GM23338 (cell line): ENCODE data around the gene PYURF. TPM values are rescaled to one million over a fixed set of nuclear protein-coding genes. Genes with fewer than 3 reads are reported as not detected.
"Not testable (repeated sequence)": the region's sequence is repeated elsewhere in the genome, so short reads cannot be mapped to it uniquely, and the experiment has no call there.

ENCODE experiments used
- ATAC-seq: fragments of 200-7000 bp; cut with Tn5 transposase; 3 replicates; pipeline ENCODE4 v1.9.1; 2020
- DNase-seq: peaks from one replicate; pipeline ENCODE4 v3.0.0-alpha.2; 2015; ENCODE audit warnings: low spot score
- H2AFZ ChIP-seq: fragments of 200-600 bp; sonication (generic); 2 replicates; pipeline ENCODE4 v1.8.0; 2016; ENCODE audit warnings: antibody characterized with exemption, mild to moderate bottlenecking, moderate library complexity
- H3F3A ChIP-seq: fragments of 200-600 bp; sonication (generic); replicated peaks from 2 replicates; pipeline ENCODE4 v1.8.0; 2017; ENCODE audit warnings: antibody characterized with exemption, mixed run types, low read depth
- H3K27ac ChIP-seq: fragments of 200-600 bp; sonication (generic); 2 replicates; pipeline ENCODE4 v1.6.1; 2016; ENCODE audit warnings: low read depth
- H3K27me3 ChIP-seq: fragments of 200-600 bp; sonication (generic); 2 replicates; pipeline ENCODE4 v1.8.0; 2016; ENCODE audit warnings: mild to moderate bottlenecking, mixed run types, moderate library complexity; ENCODE audit not compliant: insufficient read depth
- H3K36me3 ChIP-seq: fragments of 200-600 bp; sonication (generic); 2 replicates; pipeline ENCODE4 v1.8.0; 2016; ENCODE audit warnings: mild to moderate bottlenecking; ENCODE audit not compliant: insufficient read depth
- H3K4me1 ChIP-seq: fragments of 200-600 bp; sonication (generic); 2 replicates; pipeline ENCODE4 v1.8.0; 2016; ENCODE audit warnings: mild to moderate bottlenecking, moderate library complexity; ENCODE audit not compliant: insufficient read depth
- H3K4me2 ChIP-seq: fragments of 200-600 bp; sonication (generic); 2 replicates; pipeline ENCODE4 v1.7.1; 2017; ENCODE audit warnings: mixed run types
- H3K4me3 ChIP-seq: fragments of 200-600 bp; sonication (generic); 2 replicates; pipeline ENCODE4 v1.6.1; 2016; ENCODE audit warnings: mixed run types
- H3K79me2 ChIP-seq: fragments of 200-600 bp; sonication (generic); replicated peaks from 2 replicates; pipeline ENCODE4 v1.8.0; 2017; ENCODE audit warnings: mild to moderate bottlenecking; ENCODE audit not compliant: insufficient read depth
- H3K9me2 ChIP-seq: fragments of 200-600 bp; sonication (generic); 2 replicates; pipeline ENCODE4 v1.8.0; 2017; ENCODE audit not compliant: insufficient read depth
- H4K20me1 ChIP-seq: fragments of 200-600 bp; sonication (generic); replicated peaks from 2 replicates; pipeline ENCODE4 v1.8.0; 2017; ENCODE audit warnings: mild to moderate bottlenecking; ENCODE audit not compliant: insufficient read depth
- H3K27ac Mint-ChIP-seq: 2 replicates; pipeline ENCODE4 v1.8.0; 2020; ENCODE audit warnings: inconsistent platforms, mild to moderate bottlenecking, moderate library complexity, mixed read lengths
- H3K27me3 Mint-ChIP-seq: 3 replicates; pipeline ENCODE4 v1.8.0; 2022; ENCODE audit warnings: low read depth, mild to moderate bottlenecking, moderate library complexity, mixed read lengths, inconsistent platforms; ENCODE audit not compliant: insufficient read depth, poor library complexity
- H3K36me3 Mint-ChIP-seq: 3 replicates; pipeline ENCODE4 v1.8.0; 2021; ENCODE audit warnings: low read depth, mild to moderate bottlenecking, inconsistent platforms, moderate library complexity, mixed read lengths
- H3K4me1 Mint-ChIP-seq: 3 replicates; pipeline ENCODE4 v1.8.0; 2020; ENCODE audit warnings: mild to moderate bottlenecking, inconsistent platforms, mixed read lengths
- H3K4me3 Mint-ChIP-seq: 3 replicates; pipeline ENCODE4 v1.8.0; 2021; ENCODE audit warnings: moderate library complexity, mild to moderate bottlenecking, inconsistent platforms, mixed read lengths
- H3K9me3 Mint-ChIP-seq: 3 replicates; pipeline ENCODE4 v1.8.0; 2020; ENCODE audit warnings: moderate library complexity, mild to moderate bottlenecking, inconsistent platforms, mixed read lengths
- CREB1 ChIP-seq: fragments of 250-450 bp; sonication (Bioruptor Pico); IDR thresholded peaks from 2 replicates; pipeline ENCODE4 v1.5.0; 2020; ENCODE audit warnings: low read depth, mild to moderate bottlenecking, moderate library complexity
- NANOG ChIP-seq: IDR thresholded peaks from 2 replicates; pipeline ENCODE4 v1.6.1; 2016; ENCODE audit warnings: antibody characterized with exemption, borderline replicate concordance
- POLR2AphosphoS5 ChIP-seq: IDR thresholded peaks from 2 replicates; pipeline ENCODE4 v1.6.1; 2016; ENCODE audit warnings: antibody characterized with exemption, low read depth
- polyA plus RNA-seq: library from polyadenylated mRNA; unstranded; fragments of >200 nt; fragmentation: Nextera tagmentation; extraction: Ambion mirVana; gene quantifications from 2 replicates; pipeline ENCODE4 v1.2.1, GENCODE V29; 2016
- total RNA-seq: library from RNA; depleted of rRNA; stranded (reverse); fragments of >200 nt; shearing (Covaris generic); gene quantifications from 2 replicates; pipeline ENCODE4 v1.2.3, GENCODE V29; 2014
- TF ChIP-seq, protein P1 (sequence below): fragments of 250-450 bp; sonication (Bioruptor Pico); IDR thresholded peaks from 2 replicates; pipeline ENCODE4 v1.5.0; 2020; ENCODE audit warnings: mild to moderate bottlenecking, moderate library complexity
- TF ChIP-seq, protein P2 (sequence below), 2 experiments: fragments of 200-600 bp in 1 of 2; sonication (generic) in 1 of 2; conservative IDR thresholded peaks; 2 replicates each; pipeline versions ENCODE4 v1.5.1 to v1.6.1; 2016 to 2017; ENCODE audit warnings: antibody characterized with exemption in 2 of 2, low read depth in 2 of 2, mild to moderate bottlenecking in 2 of 2, moderate library complexity in 1 of 2

The PYURF gene
- total and polyA plus RNA-seq, 2 experiments from 2014 or later, result 65.3 to 116 TPM

DNA sequence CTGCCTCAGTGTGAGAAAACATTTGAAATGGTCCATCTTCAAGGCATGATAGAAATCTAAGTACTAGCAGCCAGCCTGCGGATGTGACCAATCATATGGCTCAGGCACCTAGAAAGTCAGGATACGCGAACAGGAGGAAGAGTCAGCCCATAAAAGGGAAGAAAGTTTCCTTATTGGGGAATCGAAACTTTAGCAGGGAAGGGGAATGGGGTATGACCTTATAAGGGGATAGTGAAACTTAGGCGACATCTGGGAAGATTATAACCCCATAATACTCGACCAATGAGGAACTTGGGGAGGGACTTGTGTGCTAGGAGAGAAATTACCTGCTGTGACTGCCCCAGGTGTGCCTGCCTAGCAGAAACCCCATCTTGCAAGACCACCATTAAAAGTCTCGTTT is 26.2 kb upstream of the PYURF start:
- Histone ChIP-seq H3F3A (no peaks in the 10 kb centered on the region), H2AFZ (no peak overlapping the region), H3K27me3 (no peaks in the 10 kb centered on the region), H3K36me3 (no peaks in the 10 kb centered on the region), H3K27ac (no peak overlapping the region), H4K20me1 (no peaks in the 10 kb centered on the region), H3K9me2 (no peaks in the 10 kb centered on the region), H3K4me2 (no peak overlapping the region), H3K4me1 (no peaks in the 10 kb centered on the region), H3K4me3 (no peak overlapping the region), H3K79me2 (no peaks in the 10 kb centered on the region)
- TF ChIP-seq NANOG (no peak), CREB1 (CRISPR knock-in tag) (no peak), POLR2AphosphoS5 (no peak)
- Mint-ChIP-seq H3K4me1 (no peaks in the 10 kb centered on the region), H3K36me3 (no peaks in the 10 kb centered on the region), H3K4me3 (no peak overlapping the region), H3K27ac (no peak overlapping the region), H3K27me3 (no peaks in the 10 kb centered on the region), H3K9me3 (0 out of 3 replicates have a peak, but pooled peaks cover 3% of the 10 kb centered on the region)
- DNase-seq (peak; percentile 32), ATAC-seq (no peak)

DNA sequence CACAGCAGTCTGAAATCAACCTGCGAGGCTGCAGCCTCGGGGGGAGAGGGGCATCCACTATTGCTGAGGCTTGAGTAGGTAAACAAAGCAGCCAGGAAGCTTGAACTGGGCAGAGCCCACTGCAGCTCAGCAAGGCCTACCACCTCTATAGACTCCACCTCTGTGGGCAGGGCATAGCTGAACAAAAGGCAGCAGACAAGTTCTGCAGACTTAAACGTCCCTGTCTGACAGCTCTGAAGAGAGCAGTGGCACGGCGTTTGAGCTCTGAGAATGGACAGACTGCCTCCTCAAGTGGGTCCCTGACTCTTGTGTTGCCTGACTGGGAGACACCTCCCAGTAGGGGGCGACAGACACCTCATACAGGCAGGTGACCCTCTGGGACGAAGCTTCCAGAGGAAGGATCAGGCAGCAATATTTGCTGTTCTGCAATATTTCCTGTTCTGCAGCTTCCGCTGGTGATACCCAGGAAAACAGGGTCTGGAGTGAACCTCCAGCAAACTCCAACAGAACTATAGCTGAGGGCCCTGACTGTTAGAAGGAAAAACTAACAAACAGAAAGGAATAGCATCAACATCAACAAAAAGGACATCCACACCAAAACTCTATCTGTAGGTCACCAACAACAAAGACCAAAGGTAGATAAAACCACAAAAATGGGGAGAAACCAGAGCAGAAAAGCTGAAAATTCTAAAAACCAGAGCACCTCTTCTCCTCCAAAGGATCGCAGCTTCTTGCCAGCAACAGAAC is 15.9 kb upstream of the PYURF start:
- not testable (repeated sequence) for H3K36me3 ChIP-seq, H3K27ac ChIP-seq, H3K27ac Mint-ChIP-seq, H3K36me3 Mint-ChIP-seq, H3K4me3 ChIP-seq, H3K27me3 ChIP-seq, H4K20me1 ChIP-seq, H3K79me2 ChIP-seq, H3F3A ChIP-seq, H3K27me3 Mint-ChIP-seq, H3K4me2 ChIP-seq, H3K4me3 Mint-ChIP-seq, H3K9me2 ChIP-seq, H3K9me3 Mint-ChIP-seq
- TF ChIP-seq, protein P1, sequence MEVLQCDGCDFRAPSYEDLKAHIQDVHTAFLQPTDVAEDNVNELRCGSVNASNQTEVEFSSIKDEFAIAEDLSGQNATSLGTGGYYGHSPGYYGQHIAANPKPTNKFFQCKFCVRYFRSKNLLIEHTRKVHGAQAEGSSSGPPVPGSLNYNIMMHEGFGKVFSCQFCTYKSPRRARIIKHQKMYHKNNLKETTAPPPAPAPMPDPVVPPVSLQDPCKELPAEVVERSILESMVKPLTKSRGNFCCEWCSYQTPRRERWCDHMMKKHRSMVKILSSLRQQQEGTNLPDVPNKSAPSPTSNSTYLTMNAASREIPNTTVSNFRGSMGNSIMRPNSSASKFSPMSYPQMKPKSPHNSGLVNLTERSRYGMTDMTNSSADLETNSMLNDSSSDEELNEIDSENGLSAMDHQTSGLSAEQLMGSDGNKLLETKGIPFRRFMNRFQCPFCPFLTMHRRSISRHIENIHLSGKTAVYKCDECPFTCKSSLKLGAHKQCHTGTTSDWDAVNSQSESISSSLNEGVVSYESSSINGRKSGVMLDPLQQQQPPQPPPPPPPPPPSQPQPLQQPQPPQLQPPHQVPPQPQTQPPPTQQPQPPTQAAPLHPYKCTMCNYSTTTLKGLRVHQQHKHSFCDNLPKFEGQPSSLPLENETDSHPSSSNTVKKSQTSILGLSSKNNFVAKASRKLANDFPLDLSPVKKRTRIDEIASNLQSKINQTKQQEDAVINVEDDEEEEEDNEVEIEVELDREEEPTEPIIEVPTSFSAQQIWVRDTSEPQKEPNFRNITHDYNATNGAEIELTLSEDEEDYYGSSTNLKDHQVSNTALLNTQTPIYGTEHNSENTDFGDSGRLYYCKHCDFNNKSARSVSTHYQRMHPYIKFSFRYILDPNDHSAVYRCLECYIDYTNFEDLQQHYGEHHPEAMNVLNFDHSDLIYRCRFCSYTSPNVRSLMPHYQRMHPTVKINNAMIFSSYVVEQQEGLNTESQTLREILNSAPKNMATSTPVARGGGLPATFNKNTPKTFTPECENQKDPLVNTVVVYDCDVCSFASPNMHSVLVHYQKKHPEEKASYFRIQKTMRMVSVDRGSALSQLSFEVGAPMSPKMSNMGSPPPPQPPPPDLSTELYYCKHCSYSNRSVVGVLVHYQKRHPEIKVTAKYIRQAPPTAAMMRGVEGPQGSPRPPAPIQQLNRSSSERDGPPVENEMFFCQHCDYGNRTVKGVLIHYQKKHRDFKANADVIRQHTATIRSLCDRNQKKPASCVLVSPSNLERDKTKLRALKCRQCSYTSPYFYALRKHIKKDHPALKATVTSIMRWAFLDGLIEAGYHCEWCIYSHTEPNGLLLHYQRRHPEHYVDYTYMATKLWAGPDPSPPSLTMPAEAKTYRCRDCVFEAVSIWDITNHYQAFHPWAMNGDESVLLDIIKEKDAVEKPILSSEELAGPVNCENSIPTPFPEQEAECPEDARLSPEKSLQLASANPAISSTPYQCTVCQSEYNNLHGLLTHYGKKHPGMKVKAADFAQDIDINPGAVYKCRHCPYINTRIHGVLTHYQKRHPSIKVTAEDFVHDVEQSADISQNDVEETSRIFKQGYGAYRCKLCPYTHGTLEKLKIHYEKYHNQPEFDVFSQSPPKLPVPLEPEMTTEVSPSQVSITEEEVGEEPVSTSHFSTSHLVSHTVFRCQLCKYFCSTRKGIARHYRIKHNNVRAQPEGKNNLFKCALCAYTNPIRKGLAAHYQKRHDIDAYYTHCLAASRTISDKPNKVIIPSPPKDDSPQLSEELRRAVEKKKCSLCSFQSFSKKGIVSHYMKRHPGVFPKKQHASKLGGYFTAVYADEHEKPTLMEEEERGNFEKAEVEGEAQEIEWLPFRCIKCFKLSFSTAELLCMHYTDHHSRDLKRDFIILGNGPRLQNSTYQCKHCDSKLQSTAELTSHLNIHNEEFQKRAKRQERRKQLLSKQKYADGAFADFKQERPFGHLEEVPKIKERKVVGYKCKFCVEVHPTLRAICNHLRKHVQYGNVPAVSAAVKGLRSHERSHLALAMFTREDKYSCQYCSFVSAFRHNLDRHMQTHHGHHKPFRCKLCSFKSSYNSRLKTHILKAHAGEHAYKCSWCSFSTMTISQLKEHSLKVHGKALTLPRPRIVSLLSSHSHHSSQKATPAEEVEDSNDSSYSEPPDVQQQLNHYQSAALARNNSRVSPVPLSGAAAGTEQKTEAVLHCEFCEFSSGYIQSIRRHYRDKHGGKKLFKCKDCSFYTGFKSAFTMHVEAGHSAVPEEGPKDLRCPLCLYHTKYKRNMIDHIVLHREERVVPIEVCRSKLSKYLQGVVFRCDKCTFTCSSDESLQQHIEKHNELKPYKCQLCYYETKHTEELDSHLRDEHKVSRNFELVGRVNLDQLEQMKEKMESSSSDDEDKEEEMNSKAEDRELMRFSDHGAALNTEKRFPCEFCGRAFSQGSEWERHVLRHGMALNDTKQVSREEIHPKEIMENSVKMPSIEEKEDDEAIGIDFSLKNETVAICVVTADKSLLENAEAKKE (CRISPR knock-in tag), result 0 out of 2 replicates have a peak, but pooled peaks have one; percentile 15
- TF ChIP-seq, protein P2, sequence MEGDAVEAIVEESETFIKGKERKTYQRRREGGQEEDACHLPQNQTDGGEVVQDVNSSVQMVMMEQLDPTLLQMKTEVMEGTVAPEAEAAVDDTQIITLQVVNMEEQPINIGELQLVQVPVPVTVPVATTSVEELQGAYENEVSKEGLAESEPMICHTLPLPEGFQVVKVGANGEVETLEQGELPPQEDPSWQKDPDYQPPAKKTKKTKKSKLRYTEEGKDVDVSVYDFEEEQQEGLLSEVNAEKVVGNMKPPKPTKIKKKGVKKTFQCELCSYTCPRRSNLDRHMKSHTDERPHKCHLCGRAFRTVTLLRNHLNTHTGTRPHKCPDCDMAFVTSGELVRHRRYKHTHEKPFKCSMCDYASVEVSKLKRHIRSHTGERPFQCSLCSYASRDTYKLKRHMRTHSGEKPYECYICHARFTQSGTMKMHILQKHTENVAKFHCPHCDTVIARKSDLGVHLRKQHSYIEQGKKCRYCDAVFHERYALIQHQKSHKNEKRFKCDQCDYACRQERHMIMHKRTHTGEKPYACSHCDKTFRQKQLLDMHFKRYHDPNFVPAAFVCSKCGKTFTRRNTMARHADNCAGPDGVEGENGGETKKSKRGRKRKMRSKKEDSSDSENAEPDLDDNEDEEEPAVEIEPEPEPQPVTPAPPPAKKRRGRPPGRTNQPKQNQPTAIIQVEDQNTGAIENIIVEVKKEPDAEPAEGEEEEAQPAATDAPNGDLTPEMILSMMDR (conservative IDR thresholded peaks at IDR 0.05; ENCODE audit: low read depth in 2 of 2), result peak; percentile 80 to 91
- Histone ChIP-seq H3K4me1 (peaks cover 14% of the 10 kb centered on the region), H2AFZ (peak overlapping the region; percentile 68; the same call in 1 of the 2 replicates)
- peaks cover 20% of the 10 kb centered on the region for H3K4me1 Mint-ChIP-seq
- ATAC-seq, result peak; percentile 75
- peak; percentile 73 for DNase-seq
